NCI-H1694 treated with DMSO at 0.1 percent for 48 hours (cell line): ENCODE data around the gene ATP8B4.

Experiments used
- DNase-seq: peaks from one replicate; lab custom pipeline; 2025; lab: John Stamatoyannopoulos, UW

The ATP8B4 gene

DNA sequence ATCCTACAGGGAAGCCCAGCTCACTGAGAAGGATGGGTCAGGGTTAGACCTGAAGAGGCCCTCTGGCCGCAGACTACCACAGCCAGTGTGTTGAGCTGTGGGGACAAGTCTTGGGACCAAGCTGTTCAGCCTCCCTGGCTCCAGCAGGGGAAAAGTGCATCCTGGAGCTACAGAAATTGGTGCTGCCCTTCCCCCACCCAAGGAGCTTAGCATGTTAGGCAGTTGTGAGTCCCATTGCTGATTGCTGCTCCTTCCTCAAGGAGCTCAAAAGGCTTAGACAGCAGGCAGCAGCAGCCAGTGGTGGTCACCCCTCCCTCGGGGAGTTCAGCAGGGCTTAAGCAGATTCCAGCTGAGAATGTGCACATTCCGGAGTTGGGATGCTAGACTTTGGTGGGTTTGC, 165.6 kb downstream of the ATP8B4 start:
- DNase-seq, result no peak

DNA sequence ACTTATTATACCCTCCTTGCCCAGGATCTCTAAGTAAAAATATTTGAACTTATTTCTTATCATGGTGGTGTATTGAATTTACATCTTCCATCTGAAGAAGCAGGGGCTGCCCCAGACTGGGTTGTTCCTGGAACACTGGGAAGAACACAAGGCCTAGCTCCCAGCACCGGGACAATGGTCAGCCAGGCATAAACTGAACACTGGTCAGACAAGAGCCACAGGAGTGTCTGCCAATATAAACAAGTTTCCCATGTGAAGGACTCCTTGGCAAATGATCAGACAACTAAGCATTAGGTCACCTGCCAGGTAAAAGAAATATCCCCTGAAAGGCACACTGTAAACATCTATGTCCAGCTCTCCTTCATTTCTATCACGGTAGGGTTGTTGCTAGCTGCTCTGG, 172.4 kb downstream of the ATP8B4 start:
- DNase-seq, result no peak

DNA sequence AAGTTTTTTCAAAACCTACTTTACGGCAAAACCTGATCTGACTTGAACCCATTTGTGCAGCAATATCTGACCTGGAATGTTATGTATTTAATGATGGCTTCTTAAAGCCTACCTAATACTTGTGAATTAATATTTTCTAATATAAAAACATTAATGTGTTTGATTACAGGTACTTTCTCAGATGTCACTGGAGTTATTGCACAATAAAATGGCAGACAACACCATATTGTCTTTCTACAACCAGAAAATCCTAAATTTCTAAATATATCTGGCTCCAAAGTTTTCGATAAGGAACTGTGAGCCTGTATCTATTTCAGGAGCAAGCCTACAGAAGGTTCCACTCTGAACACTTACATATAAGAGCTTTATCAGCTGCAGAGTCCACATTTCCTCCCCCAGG, 184.5 kb downstream of the ATP8B4 start:
- DNase-seq, result no peak

DNA sequence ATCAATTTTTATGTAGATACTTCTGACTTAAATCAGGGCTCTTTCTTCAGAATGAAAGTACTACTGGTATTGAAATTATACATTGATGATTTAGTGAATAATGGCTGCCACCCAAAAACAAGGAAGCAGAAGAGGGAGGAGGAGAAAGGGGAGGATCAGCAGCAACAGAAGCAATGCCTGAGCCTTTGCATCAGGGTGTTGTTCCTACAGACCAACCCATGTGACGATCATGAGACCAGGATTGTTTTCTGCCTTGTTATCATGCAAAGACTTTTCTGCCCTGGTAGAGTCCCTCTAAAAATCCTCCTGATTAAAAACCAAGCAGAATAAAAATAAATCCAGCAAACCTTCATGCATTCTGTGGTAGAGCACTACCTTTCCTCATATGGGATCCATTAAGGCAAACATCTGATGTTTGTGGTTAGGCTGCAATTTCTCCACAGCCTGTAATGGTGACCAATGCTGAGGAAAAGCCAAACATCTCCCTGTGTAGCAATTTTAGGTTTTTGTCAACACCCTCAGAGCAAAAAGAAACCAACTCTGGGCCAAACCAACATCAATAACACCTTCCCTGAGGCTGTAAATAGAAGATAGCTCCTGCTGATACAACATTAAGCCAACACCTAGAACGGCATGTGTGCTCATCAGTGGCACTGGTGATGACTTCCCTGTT, 191.7 kb downstream of the ATP8B4 start:
- no peak for DNase-seq

DNA sequence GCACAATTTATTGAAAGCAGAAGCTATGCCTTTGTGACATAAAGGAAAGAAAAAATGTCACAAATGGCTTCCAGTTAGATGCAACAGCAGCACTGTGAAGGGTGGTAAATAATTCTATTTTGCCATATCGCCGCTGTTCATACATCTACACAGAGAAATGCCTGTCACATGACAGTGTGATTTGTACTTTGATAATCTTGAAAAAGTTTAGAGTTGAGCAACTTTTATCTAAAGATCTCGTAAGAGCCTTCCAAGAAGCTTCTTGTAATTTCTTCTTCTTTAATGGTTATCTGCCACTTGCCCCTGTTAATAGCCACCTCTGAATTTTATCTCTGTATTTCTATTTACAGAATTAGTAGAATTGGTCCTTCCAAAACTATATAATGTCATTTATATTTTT, 192.3 kb downstream of the ATP8B4 start:
- no peak for DNase-seq

DNA sequence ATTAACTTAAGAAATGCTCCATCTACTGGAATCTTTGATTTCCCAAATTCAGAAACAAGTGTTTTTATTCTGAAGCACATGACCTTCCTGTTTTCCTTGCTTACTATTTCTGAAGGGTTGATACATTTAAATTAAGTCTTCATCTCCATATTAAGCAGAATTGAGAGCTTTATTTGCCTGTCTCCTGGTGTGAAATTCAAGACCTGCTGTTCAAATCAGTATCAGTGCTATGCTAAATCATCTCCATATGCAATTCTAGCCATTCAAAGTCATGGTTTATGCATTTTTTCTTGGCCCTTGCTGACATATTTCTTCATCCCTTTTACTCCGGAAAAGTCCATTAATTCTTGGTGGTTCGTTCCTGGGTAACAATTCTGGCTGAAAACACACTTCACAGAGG, 195.4 kb downstream of the ATP8B4 start:
- DNase-seq, result no peak

DNA sequence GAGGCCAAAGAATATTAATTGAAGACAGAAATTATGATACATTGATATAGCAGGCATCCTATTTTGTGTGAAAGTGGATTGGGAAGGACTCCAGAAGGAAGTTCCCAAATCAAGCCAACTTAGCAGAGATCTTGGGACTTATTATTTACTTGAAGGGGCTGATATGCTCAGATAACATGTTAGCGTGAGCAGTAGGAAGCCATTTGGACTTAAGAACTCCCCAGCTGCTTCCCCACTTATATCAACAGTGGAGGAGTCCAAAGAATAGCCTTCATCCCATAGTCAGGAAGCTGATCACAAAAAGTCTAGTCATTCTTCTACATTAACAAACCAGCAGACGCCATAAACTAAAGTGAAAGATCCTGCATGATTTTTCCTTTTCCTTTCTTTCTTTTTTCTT, 200.0 kb downstream of the ATP8B4 start:
- no peak for DNase-seq

DNA sequence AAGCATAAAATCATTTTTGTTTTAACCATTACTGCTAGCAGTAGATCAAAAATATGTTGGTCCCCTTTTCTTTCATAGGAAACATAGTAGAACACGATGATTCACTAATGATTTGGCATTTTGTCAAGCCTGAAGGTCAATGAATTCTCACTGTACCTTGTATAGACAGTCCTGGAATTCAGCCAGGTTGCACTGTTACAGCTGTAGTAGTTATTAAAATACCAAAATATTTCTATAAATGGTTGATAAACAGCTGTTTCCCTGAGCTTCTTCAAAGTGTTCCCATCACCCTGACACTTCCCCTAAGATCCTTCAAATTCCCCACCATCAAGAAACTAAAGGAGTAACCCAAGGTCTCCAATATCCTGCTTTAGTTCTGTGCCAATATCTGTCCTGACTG, 200.9 kb downstream of the ATP8B4 start:
- DNase-seq, result no peak

DNA sequence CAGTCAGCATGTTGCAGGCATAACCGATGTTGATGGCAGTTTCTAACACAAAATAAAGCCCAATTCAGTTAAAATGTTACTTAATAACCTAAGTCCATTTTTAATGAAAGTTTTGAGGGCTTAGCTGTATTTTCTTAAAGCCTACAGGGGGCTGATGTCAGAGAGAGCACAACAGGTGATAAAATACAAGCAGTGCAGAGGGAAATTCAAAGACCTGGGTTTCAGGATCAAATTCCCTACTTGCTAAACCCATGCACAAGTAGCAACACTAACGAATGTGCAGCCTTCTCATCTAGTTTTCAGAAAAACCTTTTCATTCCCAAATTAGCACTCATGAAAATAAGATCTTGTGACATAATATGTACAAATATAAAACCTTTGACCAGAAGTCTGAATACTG, 202.0 kb downstream of the ATP8B4 start:
- DNase-seq, result no peak

DNA sequence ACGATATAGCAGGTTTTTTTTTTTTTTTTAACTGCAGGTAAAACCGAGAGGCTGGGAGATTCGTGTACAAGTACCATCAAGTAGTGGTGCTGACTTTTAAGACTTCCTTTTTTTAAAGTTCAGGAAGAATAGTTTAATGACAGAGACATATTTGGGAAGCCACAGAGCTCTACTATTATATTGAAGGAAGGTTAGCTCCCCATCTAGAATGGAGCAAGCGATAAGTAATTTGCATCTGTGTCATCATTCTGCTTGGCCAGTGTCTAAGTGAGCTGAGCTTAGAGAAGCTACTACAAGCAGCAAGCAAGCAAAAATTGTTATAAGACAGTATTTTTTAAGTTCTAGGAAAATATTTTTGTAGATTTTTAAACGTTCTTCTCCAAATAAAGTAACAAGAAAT, 203.2 kb downstream of the ATP8B4 start:
- DNase-seq, result no peak

DNA sequence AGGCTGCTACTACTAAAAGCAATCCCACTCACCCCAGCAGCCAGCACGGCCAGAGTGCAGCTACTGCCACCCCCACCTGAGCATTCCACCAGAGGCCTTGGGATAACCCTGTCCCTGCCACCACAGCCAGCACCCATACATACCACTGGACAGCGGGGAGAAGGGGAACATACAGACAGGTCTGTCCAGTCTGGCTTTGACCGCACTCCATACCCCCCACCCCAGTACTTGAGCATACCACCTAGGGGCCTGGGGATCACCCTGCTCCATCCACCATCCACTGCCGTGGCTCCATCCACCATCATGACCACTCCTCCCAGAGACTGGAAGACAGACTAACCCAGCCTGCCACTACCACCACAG, 210.1 kb downstream of the ATP8B4 start:
- DNase-seq, result no peak

DNA sequence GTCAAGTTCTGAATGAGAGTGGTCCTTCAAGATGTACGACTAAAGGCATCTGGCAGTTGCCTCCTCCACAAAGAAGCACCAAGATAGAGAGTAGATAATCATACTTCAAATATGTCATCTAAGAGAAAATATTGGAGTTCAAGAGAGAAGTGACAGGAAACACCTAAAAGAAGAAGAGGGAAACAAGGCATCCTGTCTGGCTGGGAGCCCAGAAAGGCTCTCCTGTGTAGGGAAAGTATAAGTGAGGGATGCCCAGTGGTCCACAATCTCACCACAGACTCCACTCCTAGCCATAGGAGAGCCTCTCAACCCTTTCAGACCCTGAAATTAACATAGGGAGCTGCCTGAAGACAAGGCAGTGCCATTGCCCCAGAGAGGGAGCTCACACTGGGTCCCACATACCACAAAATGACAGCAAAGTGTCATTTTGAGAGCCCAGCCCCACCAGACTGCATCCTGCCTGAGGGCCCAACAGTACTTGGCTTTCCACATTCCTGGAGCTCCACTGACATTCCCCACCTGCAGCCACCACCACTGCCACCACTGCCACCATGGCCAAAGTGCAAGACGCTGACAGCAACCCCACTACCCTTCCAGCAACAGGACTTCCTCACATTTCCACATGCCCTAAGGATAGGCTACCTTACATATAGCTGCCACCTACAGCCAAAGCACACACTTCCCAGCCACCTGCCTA, 210.6 kb downstream of the ATP8B4 start:
- no peak for DNase-seq

DNA sequence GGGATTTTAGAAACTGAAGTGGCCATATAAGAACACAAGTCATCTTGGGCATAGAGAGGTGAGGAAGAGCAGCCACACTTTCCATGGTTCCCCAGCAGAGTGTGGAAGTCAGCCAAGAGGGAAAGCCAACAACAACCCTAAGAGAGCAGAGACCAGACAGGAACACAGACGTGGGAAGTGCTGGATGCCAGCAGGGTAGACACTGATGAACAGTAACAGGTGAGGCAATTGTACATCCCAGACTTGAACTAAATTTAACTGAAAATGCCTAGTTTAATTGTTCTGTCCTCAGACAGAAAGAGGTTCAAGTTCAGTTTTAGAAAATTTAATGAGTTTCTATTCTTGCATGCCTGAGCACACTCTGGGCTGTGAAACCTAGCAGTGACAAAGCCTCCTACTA, 212.1 kb downstream of the ATP8B4 start:
- no peak for DNase-seq

DNA sequence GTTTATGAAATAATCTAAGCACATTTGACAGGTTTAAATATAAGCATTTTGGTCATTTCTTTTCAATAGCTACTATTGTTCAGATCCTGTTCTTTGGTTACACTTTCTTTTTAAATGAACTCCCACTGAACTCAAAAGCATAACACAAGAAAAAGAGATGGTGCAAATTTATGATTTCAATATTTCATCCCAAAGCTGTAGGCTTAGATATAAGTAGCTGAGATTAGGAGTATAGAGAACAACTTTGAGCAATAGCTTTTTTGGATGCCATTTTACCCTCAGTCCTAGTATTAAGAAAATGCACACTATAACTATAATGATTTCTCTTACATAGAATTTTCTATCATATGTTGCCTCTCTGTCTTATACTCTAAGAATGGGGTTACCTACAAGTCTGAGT, 213.8 kb downstream of the ATP8B4 start:
- no peak for DNase-seq

DNA sequence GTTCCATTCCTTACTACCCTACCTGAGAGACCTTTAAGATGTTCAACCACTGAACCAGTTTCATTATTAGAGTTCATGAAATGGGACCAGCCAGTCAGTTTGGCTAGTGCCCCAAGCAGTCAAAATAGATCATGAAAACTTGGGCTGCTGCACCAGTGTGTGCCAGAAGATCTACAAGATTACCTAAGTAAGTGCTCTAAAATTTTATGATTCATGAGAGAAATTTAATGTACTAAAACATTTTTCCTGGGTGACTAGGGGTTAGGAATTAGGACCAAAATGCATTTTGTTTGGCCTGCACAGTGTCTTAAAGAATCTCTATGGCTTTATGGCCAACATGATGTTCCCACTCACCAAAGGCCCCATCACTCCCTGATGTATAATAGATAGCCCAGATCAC, 214.7 kb downstream of the ATP8B4 start:
- no peak for DNase-seq

DNA sequence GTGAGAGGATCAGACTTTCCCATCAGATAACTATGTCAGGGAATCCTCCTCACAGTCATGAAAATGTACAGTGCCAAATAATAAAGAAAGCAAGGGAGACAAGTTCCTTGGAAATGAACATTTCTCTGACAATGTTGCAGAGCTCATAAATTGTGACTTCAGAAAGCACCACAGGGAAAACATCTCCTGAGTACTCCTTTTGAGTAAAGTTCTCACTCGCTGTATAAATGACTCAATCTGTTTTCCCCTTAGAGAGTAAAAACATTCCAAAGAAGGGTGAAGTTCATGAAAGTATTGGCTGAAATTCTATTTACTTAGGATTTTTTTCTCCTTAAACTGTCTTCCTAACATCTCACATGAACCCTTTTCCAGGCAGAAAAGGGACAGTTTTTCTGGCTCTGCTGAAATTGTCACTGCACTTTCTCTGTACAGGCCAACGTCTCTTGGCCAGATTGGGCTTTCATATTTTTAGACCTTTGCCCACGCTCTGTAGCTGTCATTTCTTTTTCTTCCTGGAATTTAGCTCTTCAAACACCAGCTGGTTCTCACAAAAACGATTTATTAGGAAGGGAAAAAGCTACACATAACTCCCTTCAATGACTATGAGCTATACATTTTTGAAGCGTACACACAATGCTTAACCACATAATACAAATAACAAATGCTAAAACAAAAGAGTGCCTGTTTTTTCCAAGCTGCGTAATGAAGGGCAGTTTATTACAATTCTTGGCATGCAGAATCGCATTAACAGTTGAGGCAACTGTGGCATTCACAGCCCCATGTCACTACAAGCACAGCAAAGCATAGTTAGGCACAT, 216.1 kb downstream of the ATP8B4 start:
- DNase-seq, result no peak

DNA sequence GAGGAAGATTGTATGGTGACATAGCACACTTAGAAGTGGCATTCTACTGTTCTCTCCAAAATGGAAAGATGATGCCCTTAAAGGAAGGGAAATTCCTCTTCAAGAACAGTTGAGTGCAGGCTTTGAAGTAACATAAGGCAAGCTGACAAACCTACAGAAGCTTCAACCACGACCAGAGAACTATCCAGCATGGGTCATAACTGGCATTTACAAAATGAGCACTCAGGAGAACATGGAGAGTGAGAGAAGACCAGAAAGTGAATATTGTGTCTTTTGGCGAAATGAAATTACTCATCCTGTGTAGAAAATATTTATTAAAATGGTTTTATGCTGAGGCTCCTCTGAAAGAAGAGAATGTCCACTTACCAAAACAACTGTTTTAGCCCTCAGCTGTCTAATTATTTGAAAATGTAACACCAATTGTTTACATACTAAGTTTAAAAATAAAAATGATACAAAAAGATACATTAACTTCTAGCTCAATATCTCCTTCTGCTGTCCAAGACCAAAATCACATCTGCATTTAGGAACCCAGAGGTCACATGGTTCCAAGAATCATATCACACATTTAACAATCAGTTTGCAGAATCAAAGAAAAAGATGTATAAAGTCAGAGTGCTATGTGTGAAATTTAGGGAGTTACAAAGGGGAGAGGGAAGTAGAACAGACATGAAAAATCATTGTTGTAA, 216.9 kb downstream of the ATP8B4 start:
- DNase-seq, result no peak

DNA sequence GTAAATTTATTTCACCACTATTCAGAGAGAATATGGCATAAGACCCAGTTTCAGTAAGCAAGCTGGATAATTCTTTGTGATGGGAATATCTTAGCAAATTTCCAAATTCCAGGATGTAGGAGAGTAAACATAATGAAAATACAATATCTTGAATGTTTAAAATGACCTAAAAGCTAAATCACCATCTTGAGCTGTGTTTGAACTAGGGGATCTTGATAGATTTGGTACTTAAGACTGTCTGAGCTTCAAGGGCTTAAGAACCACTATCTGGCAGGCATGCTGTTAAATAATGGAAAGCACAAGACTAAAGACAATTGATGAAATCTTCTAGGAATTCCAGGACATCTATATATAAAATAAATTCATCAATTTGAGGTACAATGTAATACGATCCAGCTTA, 217.7 kb downstream of the ATP8B4 start:
- no peak for DNase-seq

DNA sequence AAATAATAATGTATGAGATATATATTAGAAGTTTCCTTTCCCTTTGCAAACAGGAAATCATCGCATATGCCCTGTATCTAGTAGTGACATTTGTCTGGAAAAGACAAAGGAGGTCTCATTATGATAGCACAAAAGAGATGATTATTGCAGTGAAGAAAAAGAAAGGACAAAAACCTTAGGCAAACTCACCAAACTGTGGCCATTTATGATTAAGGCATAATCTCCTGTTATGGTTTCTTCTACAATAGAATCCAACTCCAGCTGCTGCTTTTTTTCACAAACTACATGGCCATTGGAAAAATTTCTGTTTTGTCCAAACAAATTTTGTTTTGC, 218.2 kb downstream of the ATP8B4 start:
- no peak for DNase-seq

DNA sequence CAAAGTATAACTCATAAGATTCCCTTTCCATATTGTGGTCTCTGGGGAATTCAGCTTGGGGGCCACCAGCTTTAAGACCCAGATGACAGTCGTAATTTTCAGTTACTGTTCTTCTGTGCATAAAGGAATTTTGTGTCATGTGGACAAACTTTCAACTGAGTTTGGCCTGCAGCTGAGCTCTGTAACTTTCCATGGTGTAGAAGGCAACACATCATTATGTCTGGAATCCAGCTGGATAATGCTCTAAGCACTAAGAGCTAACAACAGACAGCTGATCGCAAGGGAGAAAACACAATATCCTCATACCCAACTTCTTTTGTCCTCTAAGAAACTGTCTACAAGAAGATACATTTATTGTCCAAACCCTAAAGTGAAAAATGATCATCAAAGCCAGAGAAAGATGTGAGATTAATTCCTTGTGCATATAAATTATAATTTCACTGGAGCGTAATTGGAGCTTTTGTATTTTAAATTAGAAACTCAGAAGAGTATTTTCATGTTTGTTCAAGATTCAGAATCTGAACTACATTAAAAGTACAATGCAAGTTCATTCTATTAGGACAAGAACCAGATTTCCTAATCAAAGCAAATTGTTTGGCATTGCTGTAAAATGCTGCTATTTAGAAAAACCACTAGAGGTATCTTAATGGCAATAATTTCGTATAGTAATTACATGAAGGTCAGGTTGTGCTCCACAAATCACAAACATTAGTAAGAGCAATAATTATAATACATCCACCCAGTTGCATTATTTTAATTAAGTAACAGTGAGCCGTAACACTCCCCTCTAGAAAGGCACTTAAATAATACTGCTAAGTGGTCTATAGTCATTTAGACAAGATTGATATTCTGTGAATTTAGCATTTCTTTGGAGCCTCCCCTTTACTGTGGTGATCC, 218.8 kb downstream of the ATP8B4 start:
- no peak for DNase-seq

DNA sequence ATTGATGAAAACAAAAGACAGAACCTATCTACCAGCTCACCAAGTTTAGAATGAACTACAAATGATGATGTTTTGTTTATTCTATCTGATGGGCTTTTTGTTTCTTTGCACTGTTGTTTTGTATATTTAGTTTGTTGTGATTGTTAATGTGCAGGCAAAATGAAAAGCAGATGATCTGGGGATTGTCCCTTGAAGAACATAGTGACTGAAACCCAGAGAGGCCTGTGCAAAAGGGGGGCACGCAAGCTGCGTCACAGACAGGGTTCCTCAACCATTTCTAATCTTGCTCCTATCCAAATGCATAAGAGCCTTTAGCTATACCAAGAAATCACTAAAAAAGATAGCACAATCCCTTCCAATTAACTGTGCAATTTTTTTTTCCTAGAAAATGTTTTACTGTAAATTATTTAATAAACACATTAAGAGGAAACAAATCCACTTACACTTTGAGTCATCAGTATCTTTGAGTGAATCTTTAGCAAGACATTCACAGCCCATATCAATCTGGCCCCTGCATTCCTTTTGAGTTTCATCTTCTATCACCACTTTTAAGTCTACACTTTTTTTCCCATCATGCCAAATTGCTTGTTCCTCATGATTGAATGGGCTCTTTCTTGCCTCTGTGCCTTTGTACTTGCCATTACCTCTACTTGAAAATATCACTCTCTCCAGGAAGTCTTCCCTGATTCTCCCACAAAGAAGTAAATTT, 220.3 kb downstream of the ATP8B4 start:
- no peak for DNase-seq
